ENCODE results near the gene TMEM109. TPM values are rescaled to one million over a fixed set of nuclear protein-coding genes. Genes with fewer than 3 reads are reported as not detected.

Gene TMEM109
- total and polyA plus RNA-seq, 9 of the 15 experiments (the other 6 are each of a cell fraction or from before 2014, with no cell fraction given): 9.2 to 71.3 (median 30.5) TPM

DNA sequence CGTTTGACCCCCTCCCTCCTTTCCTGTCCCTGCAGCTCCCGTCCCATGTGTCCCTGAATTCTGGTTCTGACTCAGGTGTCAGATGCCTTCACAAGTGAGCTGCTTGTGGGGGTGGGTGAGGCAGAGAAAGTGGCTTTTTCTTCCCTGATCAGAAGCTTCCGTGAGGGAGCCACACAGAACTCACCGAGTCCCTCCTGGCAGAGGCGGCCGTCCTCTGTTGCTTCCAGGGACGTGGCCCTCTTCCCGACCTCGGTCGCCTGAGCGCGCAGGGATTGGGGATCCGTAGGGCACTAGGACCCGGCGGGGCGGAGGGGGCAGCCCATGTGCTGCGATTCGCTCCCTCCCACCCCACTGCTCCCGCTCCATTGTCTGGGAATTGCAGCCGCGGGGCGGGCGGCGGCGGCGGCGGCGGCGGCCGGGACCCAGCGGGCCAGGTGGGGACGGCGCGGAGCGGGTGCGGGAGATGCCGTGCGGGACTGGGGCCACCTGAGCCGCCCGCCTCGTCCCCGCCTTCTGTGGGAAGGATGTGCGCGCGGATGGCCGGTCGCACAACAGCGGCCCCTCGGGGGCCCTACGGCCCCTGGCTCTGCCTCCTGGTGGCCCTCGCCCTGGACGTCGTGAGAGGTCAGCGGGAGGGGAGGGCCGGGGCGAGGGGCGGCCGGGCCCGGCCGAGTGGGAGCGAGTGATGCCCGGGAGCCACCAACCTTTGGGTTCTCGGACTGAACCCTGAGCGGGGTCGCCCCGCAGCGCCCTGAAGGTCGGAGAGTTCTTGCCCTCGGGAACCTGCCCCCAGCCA is 10.3 kb downstream of the TMEM109 start, which contains the start of gene TMEM132A (continued):
- TF ChIP-seq ZKSCAN8 (CRISPR knock-in tag; IDR thresholded peaks at IDR 0.05) (no peak), YY1 (IDR thresholded peaks at IDR 0.05; ENCODE audit: borderline replicate concordance in 1 of 3, control insufficient read depth in 1 of 3, extremely low read depth in 1 of 3, insufficient read depth in 3 of 3, insufficient read length in 1 of 3, insufficient replicate concordance in 2 of 3, low read depth in 1 of 3, low read length in 2 of 3) (no peak), L3MBTL2 (IDR thresholded peaks at IDR 0.05) (peak; percentile 65)
- TF ChIP-seq, protein P1, sequence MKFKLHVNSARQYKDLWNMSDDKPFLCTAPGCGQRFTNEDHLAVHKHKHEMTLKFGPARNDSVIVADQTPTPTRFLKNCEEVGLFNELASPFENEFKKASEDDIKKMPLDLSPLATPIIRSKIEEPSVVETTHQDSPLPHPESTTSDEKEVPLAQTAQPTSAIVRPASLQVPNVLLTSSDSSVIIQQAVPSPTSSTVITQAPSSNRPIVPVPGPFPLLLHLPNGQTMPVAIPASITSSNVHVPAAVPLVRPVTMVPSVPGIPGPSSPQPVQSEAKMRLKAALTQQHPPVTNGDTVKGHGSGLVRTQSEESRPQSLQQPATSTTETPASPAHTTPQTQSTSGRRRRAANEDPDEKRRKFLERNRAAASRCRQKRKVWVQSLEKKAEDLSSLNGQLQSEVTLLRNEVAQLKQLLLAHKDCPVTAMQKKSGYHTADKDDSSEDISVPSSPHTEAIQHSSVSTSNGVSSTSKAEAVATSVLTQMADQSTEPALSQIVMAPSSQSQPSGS (CRISPR knock-in tag; IDR thresholded peaks at IDR 0.05): no peak
- TF ChIP-seq, protein P2, sequence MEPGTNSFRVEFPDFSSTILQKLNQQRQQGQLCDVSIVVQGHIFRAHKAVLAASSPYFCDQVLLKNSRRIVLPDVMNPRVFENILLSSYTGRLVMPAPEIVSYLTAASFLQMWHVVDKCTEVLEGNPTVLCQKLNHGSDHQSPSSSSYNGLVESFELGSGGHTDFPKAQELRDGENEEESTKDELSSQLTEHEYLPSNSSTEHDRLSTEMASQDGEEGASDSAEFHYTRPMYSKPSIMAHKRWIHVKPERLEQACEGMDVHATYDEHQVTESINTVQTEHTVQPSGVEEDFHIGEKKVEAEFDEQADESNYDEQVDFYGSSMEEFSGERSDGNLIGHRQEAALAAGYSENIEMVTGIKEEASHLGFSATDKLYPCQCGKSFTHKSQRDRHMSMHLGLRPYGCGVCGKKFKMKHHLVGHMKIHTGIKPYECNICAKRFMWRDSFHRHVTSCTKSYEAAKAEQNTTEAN (CRISPR knock-in tag; IDR thresholded peaks at IDR 0.05): no peak
- TF ChIP-seq, protein P3, sequence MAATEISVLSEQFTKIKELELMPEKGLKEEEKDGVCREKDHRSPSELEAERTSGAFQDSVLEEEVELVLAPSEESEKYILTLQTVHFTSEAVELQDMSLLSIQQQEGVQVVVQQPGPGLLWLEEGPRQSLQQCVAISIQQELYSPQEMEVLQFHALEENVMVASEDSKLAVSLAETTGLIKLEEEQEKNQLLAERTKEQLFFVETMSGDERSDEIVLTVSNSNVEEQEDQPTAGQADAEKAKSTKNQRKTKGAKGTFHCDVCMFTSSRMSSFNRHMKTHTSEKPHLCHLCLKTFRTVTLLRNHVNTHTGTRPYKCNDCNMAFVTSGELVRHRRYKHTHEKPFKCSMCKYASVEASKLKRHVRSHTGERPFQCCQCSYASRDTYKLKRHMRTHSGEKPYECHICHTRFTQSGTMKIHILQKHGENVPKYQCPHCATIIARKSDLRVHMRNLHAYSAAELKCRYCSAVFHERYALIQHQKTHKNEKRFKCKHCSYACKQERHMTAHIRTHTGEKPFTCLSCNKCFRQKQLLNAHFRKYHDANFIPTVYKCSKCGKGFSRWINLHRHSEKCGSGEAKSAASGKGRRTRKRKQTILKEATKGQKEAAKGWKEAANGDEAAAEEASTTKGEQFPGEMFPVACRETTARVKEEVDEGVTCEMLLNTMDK (IDR thresholded peaks at IDR 0.05; ENCODE audit: borderline replicate concordance, insufficient read depth, low read depth, low read length, poor library complexity, severe bottlenecking): no peak

Measured in K562 (cell line).